Measurements from ENCODE around the gene TMEM108.

Gene TMEM108

DNA sequence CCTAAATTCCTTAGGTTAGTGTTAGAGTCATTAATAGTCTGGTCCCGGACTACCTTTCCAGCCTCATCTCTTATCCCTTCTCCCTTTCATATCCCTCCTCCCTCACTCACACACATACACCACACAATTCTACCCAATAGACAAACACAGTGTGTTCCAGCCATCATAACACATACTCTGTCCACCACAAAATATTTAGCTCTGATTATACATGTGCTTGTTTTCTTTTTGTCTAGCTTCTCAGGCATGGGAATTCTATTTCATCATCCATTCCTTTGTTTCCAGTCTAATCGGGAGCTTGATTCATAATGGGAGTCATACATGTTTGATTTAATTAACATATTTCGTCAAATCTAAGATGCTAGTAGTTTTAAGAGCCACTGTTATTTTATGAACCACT is 199.8 kb downstream of the TMEM108 start:
- Histone ChIP-seq H3K27me3 (replicated peaks; ENCODE audit: control insufficient read depth, insufficient read depth, low read length) (no peaks in the 10 kb centered on the region), H3K36me3 (ENCODE audit: control insufficient read depth, insufficient read depth, low read length) (no peaks in the 10 kb centered on the region), H3K4me3 (replicated peaks; ENCODE audit: low read depth, low read length) (no peak overlapping the region)
- DNase-seq (ENCODE audit: extremely low read depth, insufficient read length) = no peak
- TF ChIP-seq, protein P1, sequence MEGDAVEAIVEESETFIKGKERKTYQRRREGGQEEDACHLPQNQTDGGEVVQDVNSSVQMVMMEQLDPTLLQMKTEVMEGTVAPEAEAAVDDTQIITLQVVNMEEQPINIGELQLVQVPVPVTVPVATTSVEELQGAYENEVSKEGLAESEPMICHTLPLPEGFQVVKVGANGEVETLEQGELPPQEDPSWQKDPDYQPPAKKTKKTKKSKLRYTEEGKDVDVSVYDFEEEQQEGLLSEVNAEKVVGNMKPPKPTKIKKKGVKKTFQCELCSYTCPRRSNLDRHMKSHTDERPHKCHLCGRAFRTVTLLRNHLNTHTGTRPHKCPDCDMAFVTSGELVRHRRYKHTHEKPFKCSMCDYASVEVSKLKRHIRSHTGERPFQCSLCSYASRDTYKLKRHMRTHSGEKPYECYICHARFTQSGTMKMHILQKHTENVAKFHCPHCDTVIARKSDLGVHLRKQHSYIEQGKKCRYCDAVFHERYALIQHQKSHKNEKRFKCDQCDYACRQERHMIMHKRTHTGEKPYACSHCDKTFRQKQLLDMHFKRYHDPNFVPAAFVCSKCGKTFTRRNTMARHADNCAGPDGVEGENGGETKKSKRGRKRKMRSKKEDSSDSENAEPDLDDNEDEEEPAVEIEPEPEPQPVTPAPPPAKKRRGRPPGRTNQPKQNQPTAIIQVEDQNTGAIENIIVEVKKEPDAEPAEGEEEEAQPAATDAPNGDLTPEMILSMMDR (IDR thresholded peaks at IDR 0.05; ENCODE audit: insufficient read depth, low read length, poor library complexity, severe bottlenecking) = no peak

DNA sequence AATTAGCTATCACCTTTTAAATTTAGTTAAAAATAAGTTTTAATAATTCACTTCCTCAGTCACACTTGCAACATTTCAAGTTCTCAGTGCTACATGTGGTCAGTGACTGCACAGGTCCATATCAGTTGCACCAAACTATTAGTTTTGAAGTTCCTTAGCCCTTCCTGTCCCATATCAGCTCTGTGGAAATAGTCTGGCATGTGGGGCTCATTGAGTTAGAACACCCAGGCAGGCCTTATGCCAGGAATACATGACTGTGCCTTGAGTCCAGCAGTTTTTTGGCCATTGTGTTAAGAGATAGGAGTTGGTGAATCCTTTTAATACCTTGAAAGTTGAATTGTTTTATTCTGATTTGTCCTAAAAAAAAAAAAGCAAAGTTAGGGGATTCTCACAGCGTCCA is 207.9 kb downstream of the TMEM108 start:
- TF ChIP-seq, protein P1 (IDR thresholded peaks at IDR 0.05; ENCODE audit: insufficient read depth, low read length, poor library complexity, severe bottlenecking) = no peak
- no peak for DNase-seq (ENCODE audit: extremely low read depth, insufficient read length)
- Histone ChIP-seq H3K4me3 (replicated peaks; ENCODE audit: low read depth, low read length) (no peak overlapping the region), H3K36me3 (ENCODE audit: control insufficient read depth, insufficient read depth, low read length) (no peaks in the 10 kb centered on the region), H3K27me3 (replicated peaks; ENCODE audit: control insufficient read depth, insufficient read depth, low read length) (no peaks in the 10 kb centered on the region)

- DNase-seq (ENCODE audit: extremely low read depth, insufficient read length) = no peak
- Histone ChIP-seq H3K27me3 (replicated peaks; ENCODE audit: control insufficient read depth, insufficient read depth, low read length) (no peaks in the 10 kb centered on the region), H3K36me3 (ENCODE audit: control insufficient read depth, insufficient read depth, low read length) (no peaks in the 10 kb centered on the region), H3K4me3 (replicated peaks; ENCODE audit: low read depth, low read length) (no peak overlapping the region)
- TF ChIP-seq, protein P1 (IDR thresholded peaks at IDR 0.05; ENCODE audit: insufficient read depth, low read length, poor library complexity, severe bottlenecking) = no peak
Observed at GRCh38 chr3:133246773-133247172, 208.6 kb downstream of the TMEM108 start.

DNA sequence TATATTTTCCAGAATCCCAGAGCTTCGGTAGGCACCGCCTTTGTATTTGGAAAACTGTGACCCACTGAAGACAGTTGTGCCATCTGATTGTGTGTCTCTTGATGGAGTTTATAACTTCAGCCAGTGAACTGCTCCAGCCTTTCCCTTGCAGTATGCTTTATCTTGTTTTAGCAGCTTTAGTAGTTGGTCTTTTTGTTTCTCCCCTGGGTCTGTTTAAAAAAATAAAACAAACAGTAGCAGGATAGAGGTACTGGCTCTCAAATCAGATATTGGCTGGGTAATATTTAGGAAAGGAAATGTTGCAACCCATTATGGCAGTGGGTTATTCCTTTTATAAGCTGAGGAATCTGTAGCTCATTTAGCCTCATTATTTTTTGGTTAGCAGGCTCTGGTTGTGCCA is 210.2 kb downstream of the TMEM108 start:
- H3K27me3 ChIP-seq (replicated peaks; ENCODE audit: control insufficient read depth, insufficient read depth, low read length) = no peaks in the 10 kb centered on the region; the same call in 1 of the 2 replicates
- TF ChIP-seq, protein P1 (IDR thresholded peaks at IDR 0.05; ENCODE audit: insufficient read depth, low read length, poor library complexity, severe bottlenecking) = no peak
- H3K4me3 ChIP-seq (replicated peaks; ENCODE audit: low read depth, low read length) = no peak overlapping the region
- no peaks in the 10 kb centered on the region for H3K36me3 ChIP-seq (ENCODE audit: control insufficient read depth, insufficient read depth, low read length)
- no peak for DNase-seq (ENCODE audit: extremely low read depth, insufficient read length)

- Histone ChIP-seq H3K4me3 (replicated peaks; ENCODE audit: low read depth, low read length) (no peak overlapping the region), H3K36me3 (ENCODE audit: control insufficient read depth, insufficient read depth, low read length) (no peaks in the 10 kb centered on the region), H3K27me3 (replicated peaks; ENCODE audit: control insufficient read depth, insufficient read depth, low read length) (no peaks in the 10 kb centered on the region; the same call in 1 of the 2 replicates)
- TF ChIP-seq, protein P1 (IDR thresholded peaks at IDR 0.05; ENCODE audit: insufficient read depth, low read length, poor library complexity, severe bottlenecking) = no peak
- no peak for DNase-seq (ENCODE audit: extremely low read depth, insufficient read length)
Observed at GRCh38 chr3:133249490-133249889, 211.3 kb downstream of the TMEM108 start.

- no peaks in the 10 kb centered on the region; the same call in 1 of the 2 replicates for H3K27me3 ChIP-seq (replicated peaks; ENCODE audit: control insufficient read depth, insufficient read depth, low read length)
- no peak overlapping the region for H3K4me3 ChIP-seq (replicated peaks; ENCODE audit: low read depth, low read length)
- no peaks in the 10 kb centered on the region for H3K36me3 ChIP-seq (ENCODE audit: control insufficient read depth, insufficient read depth, low read length)
- no peak for DNase-seq (ENCODE audit: extremely low read depth, insufficient read length)
- TF ChIP-seq, protein P1 (IDR thresholded peaks at IDR 0.05; ENCODE audit: insufficient read depth, low read length, poor library complexity, severe bottlenecking) = no peak
Observed at GRCh38 chr3:133254151-133254550, 216.0 kb downstream of the TMEM108 start.

Data from GM06990 (cell line).